Lower leg skin (tissue), 4 donors: ENCODE data around the gene HSH2D. TPM values are rescaled to one million over a fixed set of nuclear protein-coding genes. Genes with fewer than 3 reads are reported as not detected.

Source experiments
- DNase-seq, 2 donors: peaks; one replicate each; pipeline ENCODE4 v3.0.0-alpha.2; 2019; ENCODE audit warnings: low spot score in 2 of 2
- H3K4me3 ChIP-seq: fragments of 200-600 bp; sonication (generic); 2 replicates; pipeline ENCODE4 v1.5.1; 2017; ENCODE audit warnings: mild to moderate bottlenecking, low read depth; ENCODE audit not compliant: poor library complexity, severe bottlenecking
- CTCF ChIP-seq, 3 donors: fragments of 450-650 bp; IDR thresholded peaks; one replicate each; pipeline ENCODE4 v1.5.1; 2016; ENCODE audit warnings: antibody characterized with exemption in 3 of 3, mild to moderate bottlenecking in 3 of 3, moderate library complexity in 2 of 3
- POLR2A ChIP-seq, 2 donors: fragments of 450-650 bp; IDR thresholded peaks; one replicate each; pipeline ENCODE4 v1.6.1; 2016 to 2017; ENCODE audit warnings: antibody characterized with exemption in 2 of 2, mild to moderate bottlenecking in 1 of 2, moderate library complexity in 1 of 2
- WGBS, 2 donors: methylation state at CpG; one replicate each; pipeline ENCODE4 v1.1.5; 2018; 5-methylcytosine and 5-hydroxymethylcytosine counted together
- intact Hi-C: fragments of 100-400 bp; cut with DNase I; formaldehyde crosslinking; loops from one replicate; pipeline ENCODE4 v1.15.0; 2023; ENCODE audit warnings: low total_unique reads
- total RNA-seq, 4 donors: library from RNA; depleted of rRNA; stranded (reverse); fragments of >200 nt; gene quantifications; one replicate each; pipeline ENCODE4 v1.1.0, GENCODE V29; 2016

Gene HSH2D
- total RNA-seq, 4 donors from 2014 or later = 0.45 TPM; not detected in 3

GRCh38 chr19:16191216-16191908, 47.9 kb downstream of the HSH2D start:
- TF ChIP-seq POLR2A (IDR thresholded peaks at IDR 0.05) (no peak), CTCF (IDR thresholded peaks at IDR 0.05) (no peak)
- WGBS, 2 donors = 79 to 82% methylated on average over 16 of the region's 16 CpGs
- DNase-seq = no peak
- intact Hi-C loops = no loop called here
- H3K4me3 ChIP-seq = no peak overlapping the region

- intact Hi-C loops = no loop called here
- WGBS, 2 donors = 72 to 86% methylated on average over 10 of the region's 10 CpGs
- no peak overlapping the region for H3K4me3 ChIP-seq
- TF ChIP-seq POLR2A (IDR thresholded peaks at IDR 0.05) = no peak
- no peak for TF ChIP-seq CTCF (IDR thresholded peaks at IDR 0.05)
- no peak for DNase-seq
These were observed 50.0 kb downstream of the HSH2D start for GRCh38 chr19:16193466-16193865.

GRCh38 chr19:16197188-16197621, 53.7 kb downstream of the HSH2D start:
- WGBS, 2 donors = 39 to 48% methylated on average over 2 of the region's 2 CpGs
- TF ChIP-seq POLR2A (IDR thresholded peaks at IDR 0.05) (no peak), CTCF (IDR thresholded peaks at IDR 0.05) (no peak)
- intact Hi-C loops = no loop called here
- DNase-seq = no peak
- no peak overlapping the region for H3K4me3 ChIP-seq

- intact Hi-C loops = no loop called here
These were observed 54.3 kb downstream of the HSH2D start, which contains the start of gene AP1M1 for GRCh38 chr19:16197622-16198369. Gene AP1M1, plus strand, starts transcription at chr19:16197911. Its CDS starts 116 bp downstream, at chr19:16198027.

GRCh38 chr19:16198370-16198651, 54.8 kb downstream of the HSH2D start:
- DNase-seq = no peak
- TF ChIP-seq POLR2A (IDR thresholded peaks at IDR 0.05) = no peak
- no peak for TF ChIP-seq CTCF (IDR thresholded peaks at IDR 0.05)
- peak overlapping the region; percentile 78 for H3K4me3 ChIP-seq
- WGBS, 2 donors = 0 to 4% methylated on average over 7 to 13 of the region's 18 CpGs
- intact Hi-C loops = no loop called here

More at GRCh38 chr19:16197622-16198369, 54.3 kb downstream of the HSH2D start, which contains the start of gene AP1M1:
- H3K4me3 ChIP-seq = peak within 1 kb of the TSS; percentile 78
- WGBS, 2 donors = 0% methylated on average over 5 to 51 of the region's 65 CpGs
- peak; percentile 97 to 99 for DNase-seq
- TF ChIP-seq POLR2A (IDR thresholded peaks at IDR 0.05) (no peak), CTCF (IDR thresholded peaks at IDR 0.05) (no peak)
